HG03064 (cell line): ENCODE results near the gene FCRLA.
A peak's percentile ranks its signal among the peaks of the same experiment; 100 is the strongest.
"Not testable (repeated sequence)": the region's sequence is repeated elsewhere in the genome, so short reads cannot be mapped to it uniquely, and the experiment has no call there.

Experiments
- ATAC-seq: cut with Tn5 transposase; IDR thresholded peaks from one replicate; pipeline ENCODE4 v1.9.1; 2021; ENCODE audit warnings: low read depth; ENCODE audit not compliant: unreplicated experiment

Gene FCRLA, protein sequence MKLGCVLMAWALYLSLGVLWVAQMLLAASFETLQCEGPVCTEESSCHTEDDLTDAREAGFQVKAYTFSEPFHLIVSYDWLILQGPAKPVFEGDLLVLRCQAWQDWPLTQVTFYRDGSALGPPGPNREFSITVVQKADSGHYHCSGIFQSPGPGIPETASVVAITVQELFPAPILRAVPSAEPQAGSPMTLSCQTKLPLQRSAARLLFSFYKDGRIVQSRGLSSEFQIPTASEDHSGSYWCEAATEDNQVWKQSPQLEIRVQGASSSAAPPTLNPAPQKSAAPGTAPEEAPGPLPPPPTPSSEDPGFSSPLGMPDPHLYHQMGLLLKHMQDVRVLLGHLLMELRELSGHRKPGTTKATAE

DNA sequence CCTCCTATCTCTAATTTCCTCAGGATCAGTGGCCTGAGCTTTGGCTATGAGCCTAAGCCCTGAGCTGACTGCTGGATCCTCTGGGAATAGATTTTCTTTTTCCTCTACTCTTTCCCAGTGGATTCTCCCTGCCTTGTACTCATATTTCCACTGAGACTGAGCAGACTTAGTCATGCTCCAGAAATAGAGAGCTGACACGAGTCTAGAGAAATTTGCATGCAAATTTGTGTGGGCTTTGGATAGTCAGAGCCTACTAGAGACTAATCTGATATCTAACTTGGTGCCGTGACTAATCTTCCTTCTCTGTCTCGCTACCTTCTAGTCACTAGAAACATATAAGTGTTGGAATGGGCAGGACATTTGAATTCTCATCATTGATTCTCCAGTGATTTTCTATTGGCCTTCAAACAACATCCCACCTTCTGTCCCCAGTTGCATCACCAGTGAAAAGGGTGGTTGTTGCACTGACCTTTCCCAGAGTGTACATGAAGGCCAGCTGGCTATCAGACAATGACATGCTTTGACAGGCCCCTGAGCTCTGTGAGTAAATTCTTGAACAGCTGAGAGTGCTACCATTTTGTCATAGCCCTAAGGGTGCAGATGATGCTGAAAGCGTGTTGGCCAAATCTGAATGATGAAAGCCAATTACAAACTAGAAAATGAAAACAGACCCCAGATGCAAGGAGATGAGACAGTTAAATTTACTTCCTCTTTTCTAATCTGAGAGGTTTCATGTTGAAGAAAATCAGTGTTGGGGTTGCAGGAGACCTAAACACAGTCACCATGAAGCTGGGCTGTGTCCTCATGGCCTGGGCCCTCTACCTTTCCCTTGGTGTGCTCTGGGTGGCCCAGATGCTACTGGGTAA is at the start of gene FCRLA:
TSS of gene FCRLA (plus strand) at position 748 of the 866 bp plus-strand sequence. CDS start at position 784, 36 bp downstream.
- peak; percentile 59 for ATAC-seq

DNA sequence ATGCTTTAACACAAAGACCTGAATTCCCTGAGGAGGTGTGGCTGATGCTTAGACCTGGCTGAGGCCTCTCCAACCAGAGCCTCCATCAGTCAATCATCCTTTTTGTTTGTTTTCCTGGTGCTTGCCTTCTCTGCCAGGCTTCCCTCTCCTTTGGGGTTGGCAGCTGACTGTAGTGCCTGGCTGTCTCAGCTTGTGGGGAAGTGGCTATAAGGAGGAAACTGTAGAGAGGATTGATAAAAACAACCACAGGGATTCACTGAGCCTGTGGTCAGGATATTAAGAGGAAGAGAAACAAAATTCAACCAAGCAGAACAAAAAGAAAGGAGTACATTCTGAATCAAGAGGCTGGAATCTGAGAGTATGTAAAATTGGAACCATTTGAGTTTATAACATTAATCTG is 48.5 kb upstream of the FCRLA start:
- ATAC-seq: not testable (repeated sequence)

DNA sequence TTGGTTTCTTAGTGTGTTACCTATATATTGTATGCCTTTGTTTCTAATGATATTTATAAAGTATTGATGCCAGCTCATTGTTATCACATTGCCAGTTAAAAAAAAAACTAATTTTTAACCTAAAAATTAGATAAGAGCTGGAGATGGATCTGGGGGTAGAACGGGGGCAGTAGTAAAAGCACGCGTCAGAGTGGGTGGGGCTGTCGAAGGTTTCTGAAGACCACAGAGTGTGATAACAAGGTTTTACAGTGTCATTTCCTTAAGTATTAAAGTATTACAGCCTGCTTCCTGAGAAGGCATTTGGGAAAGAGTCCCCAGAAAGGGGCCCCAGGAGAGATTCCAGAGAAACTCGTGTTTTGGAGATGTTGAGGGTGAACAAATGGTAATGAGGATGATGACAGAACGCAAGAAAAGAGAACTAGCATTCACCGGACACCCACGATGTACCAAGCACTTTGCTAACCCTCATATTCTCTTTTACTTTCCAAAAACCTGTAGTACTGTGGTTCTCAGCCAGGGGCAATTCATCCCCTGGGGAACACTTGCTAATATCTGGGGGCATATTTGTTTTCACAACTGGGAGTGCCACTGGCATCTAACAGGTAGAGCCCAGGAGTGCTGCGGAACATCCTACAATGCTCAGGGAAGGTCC is 45.2 kb upstream of the FCRLA start:
- ATAC-seq: not testable (repeated sequence)

DNA sequence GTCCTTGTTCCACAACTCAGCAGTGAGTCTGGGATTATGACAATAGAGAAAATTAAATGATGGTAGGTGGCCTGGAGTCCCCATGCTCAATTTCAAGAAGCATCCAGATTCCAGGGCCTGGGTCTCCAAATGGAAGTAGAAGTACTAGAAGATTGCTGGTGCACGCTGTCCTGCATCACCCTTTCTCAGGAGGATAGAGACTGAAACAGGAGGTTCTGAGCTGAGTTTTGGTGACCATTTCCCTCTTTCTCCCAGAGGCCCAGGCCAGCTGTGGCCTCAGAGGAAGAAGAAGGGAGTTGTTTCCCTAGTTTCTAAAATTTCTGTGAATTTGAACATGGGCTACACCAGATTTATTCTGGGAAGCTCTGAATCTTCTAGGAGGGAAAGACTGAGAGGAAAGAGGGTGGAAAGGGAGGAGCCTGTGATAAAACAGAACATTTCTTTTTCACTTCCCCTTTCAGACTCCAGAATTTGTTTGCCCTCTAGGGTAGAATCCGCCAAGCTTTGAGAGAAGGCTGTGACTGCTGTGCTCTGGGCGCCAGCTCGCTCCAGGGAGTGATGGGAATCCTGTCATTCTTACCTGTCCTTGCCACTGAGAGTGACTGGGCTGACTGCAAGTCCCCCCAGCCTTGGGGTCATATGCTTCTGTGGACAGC is 44.2 kb upstream of the FCRLA start, which contains the start of gene FCGR2B:
TSS of gene FCGR2B (plus strand) at position 460 of the 656 bp plus-strand sequence. CDS start at position 559, 99 bp downstream.
- peak; percentile 75 for ATAC-seq

DNA sequence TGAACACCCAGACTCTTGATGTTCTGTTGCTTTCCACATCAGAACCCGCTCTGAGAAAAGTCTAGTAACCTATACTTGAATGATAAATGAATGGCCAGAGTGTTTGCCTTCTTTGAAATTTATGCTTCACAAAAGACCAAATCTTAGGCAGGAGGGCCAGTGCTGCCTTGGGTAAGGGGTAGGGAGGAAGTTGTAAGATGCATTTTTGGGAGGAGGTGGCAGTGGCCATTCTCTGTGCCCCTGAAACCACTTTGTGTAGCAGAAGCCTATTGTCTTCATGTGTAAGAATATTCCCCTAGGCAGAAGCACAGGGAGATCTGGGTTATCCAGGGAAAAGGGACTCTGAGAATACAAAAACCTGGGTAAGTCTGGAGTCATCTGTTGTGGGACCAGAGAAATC is 43.5 kb upstream of the FCRLA start:
- ATAC-seq: peak; percentile 27

DNA sequence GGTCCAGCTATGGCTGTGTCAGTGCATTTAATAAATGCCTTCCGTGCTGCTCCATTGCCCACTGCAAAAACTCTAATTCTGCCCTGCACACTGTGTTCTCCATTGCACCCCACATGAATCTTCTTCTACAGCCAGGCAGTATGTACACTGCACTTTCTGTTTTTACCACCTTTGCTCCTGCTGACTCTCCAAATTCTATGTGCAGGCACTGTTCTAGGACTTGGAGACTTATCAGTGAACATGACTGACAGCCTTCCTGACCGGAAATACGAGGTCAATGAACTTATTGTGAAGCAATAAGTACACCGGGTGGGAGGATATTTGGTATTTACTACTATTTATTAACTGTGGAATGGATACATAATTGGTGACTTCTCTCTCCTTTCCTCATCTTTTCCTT is 42.3 kb upstream of the FCRLA start:
- ATAC-seq: not testable (repeated sequence)

DNA sequence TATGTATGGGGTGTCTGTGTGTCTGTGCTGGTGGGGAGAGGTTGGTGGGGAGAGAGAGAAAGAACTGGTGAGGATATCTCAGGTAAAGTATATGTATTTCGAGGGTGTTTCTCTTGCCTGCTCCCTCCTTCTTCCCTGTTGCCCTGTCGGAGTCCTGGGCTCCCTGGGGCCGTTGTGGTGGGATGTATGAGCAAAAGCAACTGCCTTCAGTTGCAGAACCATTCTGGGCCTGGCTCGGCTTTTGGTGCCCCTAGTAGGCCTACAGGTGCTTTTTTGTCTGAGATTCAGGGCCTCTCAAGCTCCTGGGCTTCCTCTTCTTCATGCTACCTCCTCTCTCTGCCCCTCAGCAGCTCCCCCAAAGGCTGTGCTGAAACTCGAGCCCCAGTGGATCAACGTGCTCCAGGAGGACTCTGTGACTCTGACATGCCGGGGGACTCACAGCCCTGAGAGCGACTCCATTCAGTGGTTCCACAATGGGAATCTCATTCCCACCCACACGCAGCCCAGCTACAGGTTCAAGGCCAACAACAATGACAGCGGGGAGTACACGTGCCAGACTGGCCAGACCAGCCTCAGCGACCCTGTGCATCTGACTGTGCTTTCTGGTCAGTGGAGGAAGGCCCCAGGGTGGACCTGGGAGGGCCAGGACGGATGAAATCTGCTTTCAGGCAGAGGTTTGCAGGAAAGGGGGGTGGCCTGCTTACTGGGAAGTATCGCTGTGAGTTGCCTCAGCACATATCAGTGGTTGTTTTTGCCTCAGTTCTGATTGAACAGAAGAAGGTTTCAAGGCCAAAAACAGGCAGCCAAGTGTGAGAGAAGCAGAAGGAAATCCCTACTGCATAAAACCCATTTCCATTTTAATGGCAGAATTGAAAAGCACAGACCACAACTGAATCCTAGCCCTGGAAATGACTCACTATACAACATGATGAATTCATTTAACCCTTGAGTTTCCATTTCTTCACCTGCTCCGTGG is 35.7 kb upstream of the FCRLA start:
- ATAC-seq: not testable (repeated sequence)

DNA sequence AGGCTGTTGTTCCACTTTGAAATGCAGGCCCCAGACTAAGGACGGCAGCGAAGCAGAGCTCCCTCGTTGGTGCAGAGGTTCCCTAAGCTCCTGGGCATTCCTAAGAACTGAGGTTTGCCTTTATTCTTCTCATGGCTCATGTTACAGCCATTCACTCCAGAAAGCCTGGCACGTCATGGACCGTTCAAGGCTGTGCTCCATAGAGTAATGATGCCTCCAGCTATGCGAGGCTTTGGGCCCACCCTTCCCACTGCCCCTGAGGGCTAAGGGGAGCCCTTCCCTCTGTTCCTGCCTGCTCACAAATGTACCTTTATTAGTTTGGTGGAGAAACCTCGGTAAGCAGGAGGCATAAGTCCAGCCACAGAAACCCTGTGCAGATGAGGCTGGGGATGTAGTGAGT is 33.6 kb upstream of the FCRLA start:
- not testable (repeated sequence) for ATAC-seq

DNA sequence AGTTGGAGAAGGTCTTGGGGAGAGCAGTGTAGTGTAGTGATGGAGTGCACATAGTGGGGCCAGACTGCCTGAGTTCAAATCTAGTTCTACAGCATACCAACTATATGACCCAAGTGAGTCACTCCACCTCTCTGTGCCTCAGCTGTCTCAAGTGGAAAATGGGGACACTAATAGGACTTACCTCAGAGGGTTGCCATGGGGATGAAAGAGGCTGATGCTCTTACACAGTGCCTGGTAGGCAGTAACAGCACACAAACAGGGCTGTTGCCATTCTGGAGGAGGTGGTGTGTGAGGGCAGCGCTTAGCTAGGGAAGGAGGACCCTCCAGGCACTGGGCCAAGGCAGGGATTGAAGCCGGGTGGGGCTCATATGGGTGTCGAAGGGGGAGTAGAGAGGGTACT is 32.6 kb upstream of the FCRLA start:
- ATAC-seq: not testable (repeated sequence)

DNA sequence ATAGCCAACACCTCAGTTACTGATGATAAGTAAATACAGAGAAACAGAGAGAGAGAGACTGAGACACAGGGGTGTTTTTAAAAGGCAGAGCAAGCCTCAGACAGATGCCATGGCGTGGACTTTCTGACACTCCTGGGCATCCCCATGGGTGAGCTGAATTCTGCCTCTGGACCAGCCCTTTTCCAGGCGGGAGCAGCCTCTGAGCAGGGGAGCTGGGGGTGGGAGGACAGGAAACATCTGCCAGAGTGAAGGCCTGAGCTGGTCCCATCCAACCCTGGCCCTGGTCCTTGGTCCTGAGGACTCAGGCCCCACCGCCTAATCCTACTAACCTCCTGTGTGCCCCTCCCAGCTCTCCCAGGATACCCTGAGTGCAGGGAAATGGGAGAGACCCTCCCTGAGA is 32.1 kb upstream of the FCRLA start:
- not testable (repeated sequence) for ATAC-seq

DNA sequence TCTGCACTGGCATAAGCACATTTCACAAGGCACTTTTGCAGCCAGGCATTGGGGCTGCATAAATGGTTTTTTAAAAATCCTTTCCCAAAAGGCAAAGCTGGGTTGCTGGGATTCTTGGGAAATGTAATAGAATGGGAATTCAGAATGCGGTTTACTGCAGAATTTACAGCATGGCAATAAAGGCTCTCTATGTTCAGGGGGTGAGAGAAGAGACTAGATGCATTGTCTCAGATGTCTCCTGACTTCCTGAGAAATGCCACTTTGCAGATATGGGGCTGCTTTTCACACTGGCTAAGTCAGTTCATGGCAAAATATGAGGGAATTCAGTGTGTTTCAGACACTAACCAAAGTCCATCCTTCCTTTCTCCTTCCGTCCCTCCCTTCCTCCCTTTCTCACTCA is 30.6 kb upstream of the FCRLA start:
- no peak for ATAC-seq

DNA sequence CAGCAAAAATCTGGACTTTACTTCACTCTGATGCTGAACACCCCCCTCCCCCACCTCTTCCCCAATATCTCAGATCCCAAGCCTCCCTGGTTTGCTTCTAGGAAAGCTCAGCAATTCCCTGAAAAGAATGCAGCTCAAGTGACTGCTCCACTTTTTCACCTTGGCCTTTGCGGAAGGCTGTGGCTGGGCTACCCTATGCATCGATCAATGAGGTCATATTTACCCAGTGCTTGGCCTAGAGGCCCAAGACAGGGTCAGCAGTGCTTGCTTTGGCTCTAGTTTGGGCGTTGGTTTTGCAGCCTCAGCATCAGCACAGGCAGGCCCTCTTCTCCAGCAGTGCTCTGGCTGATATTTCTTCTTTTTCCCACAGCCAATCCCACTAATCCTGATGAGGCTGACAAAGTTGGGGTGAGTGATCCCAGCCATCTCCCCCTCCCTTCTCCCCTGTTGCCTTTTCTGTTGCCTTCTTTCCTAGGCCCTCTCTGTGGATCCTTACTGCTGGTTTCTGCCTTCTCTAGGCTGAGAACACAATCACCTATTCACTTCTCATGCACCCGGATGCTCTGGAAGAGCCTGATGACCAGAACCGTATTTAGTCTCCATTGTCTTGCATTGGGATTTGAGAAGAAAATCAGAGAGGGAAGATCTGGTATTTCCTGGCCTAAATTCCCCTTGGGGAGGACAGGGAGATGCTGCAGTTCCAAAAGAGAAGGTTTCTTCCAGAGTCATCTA is 29.9 kb upstream of the FCRLA start:
- ATAC-seq: no peak

DNA sequence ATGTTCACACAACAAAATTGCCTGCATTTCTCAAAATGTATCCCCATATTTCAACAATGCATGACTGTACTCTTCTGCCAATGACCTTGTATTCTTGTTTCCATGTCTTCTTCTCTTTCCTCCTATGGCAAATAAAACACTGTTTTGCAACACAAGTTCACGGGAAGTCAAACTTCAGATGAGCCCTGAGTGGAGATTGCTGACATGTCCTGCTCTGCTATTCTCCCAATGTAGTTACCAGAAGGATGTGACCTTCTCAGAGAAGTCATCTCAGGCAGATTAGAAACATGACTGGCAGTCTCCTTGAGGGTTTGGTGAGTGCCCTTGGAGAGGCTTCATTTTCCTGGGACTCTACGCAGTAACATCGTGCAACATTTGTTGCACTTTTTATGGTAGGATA is 28.5 kb upstream of the FCRLA start:
- no peak for ATAC-seq

DNA sequence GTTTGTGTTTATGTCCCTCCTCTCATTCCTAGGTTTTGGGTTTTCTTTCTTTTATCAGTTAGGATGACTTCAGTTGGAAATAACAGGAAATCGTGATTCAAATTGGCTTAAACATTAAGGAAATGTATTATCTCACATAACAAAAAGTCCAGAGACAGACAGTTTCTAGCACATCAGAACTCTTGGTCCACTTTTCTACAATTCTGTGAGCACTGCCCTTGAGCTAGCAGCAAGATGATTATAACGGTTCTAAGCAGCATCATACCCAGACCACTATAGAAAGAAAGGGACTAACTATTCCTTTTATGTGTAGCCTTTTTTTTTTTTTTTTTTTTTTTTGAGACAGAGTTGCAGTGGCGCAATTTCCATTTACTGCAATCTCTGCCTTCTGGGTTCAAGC is 25.1 kb upstream of the FCRLA start:
- ATAC-seq: no peak

DNA sequence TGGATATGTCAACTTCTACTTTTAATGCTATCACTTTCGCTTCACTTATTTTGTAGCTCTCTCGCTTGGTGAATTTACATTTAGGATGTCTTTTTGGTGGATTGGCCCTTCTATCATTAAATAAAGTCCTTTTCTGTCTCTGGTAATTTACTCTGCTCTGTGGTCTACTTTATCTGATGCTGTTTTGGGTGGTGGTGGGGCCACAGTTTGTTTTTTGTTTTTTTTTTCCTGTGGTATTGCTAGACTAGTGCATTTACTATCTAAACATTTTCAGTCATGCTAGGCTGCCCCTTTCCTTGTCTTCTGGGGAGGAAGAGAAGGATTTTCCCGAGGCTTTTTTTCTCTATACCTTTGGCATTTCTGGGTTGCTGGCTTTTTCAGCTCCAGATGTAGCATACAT is 18.1 kb upstream of the FCRLA start:
- no peak for ATAC-seq

DNA sequence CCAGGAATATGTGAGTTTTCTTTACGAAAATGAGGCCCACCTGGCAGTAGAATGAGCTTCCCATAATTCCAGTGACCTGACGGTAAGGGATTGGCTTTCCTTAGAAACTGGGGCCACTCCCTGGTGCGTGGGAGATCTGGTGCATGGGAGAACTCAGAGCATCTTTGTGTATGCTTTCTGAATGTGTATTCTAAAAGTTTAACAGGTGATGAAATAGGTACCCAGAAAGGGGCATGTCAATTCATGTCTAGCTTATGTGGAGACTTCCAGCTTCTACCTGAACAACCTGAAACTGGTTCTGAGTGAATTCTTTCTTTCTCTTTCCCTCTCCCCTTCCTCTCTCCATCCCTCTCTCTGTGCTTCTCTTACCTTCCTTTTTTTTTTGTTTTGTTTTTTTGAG is 15.2 kb upstream of the FCRLA start:
- no peak for ATAC-seq

DNA sequence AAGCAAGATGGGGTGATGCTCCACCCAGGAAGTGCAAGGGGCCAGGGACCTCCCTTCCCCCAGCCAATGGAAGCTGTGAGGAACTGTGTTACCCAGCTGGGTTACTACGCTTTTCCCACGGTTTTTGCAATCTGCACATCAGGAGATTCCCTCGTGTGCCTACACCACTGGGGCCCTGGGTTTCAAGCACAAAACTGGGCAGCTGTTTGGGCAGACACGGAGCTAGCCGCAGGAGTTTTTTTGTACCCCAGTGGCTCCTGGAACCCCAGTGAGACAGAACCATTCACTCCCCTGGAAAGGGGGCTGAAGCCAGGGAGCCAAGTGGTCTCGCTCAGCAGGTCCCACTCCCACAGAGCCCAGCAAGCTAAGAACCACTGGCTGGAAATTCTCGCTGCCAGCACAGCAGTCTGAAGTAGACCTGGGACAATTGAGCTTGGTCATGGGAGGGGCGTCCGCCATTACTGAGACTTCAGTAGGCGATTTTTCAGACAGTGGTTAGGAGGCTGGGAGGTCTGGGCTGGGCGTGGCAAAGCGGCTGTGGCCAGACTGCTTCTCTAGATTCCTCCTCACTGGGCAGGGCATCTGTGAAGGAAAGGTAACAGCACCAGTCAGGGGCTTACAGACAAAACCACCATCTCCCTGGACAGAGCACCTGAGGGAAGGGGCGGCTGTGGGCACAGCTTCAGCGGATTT is 13.9 kb upstream of the FCRLA start:
- ATAC-seq: not testable (repeated sequence)

DNA sequence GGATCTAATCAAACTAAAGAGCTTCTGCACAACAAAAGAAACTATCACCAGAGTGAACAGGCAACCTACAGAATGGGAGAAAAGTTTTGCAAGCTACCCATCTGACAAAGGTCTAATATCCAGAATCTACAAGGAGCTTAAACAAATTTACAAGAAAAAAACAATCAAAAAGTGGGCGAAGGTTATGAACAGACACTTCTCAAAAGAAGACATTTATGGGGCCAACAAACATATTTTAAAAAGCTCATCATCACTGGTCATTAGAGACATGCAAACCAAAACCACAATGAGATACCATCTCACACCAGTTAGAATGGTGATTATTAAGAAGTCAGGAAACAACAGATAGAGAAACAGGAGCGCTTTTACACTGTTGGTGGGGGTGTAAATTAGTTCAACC is 8.7 kb upstream of the FCRLA start:
- not testable (repeated sequence) for ATAC-seq
